Non-pigmented ciliary epithelial cell (primary cell): ENCODE measurements around the gene GHRH.

ENCODE experiments used
- DNase-seq: peaks from one replicate; pipeline ENCODE4 v3.0.0-alpha.2; 2010; ENCODE audit warnings: low read depth

Gene GHRH

DNA sequence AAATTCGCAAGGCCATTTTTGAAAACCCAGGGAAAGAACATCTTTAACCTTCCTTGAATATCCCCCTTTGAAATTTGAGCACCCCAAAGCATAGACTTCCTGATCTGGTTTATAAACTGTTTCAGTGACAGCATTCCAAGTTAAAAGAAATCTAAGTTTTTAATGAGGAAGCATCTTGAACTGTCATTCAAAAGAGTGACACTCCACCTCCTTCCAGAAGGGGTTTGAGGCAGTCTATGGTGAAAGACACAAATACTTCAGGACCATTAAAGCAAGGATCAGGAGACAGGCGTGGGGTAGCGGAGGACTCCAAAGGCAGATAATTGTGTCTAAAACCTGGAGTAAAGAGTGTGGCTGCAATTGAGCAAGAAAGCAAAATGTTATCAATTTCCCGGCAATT, 691 bp downstream of the GHRH start:
- no peak for DNase-seq

GRCh38 chr20:37259865-37260264, 1.7 kb downstream of the GHRH start:
- DNase-seq: no peak

DNA sequence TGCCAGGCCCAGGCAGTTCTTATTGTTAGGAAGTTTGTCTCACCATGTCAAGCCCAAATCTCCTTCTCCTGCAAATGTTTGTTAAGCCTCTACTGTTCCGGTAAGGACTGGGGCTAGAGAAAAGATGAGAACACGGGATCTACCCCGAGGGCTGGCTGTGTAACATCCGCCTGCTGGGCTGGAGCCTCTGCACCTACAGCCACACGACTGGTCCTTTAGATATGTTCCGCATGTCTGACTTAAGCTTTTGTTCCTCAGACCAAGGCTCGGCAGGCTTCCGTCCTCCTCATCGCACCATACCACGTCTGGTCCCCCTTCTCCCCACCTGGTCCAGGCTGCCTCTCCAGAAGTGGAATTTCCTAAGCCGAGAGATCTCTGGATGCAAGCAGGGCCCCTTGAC, 2.6 kb downstream of the GHRH start:
- no peak for DNase-seq

- no peak for DNase-seq
These were observed 3.6 kb downstream of the GHRH start for GRCh38 chr20:37257988-37258387.

DNA sequence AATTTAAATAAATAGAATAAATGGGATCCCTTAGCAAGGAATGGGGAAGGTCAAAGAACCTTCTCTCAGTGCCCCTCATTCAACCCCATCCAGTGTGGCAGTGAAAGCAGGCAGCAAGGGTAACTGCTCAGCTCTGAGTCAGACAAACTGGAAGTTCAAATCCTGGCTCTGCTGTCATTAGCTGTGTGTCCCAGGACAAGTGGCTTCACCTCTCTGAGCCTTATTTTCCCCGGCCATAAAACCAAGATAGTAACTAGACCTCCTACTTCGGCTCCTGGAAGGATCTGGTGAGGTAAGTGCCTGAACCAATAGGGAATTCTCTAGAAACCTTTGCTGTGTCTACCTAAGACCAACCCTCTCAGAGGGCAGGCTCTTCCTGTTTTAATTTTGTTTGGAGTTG, 4.1 kb downstream of the GHRH start:
- no peak for DNase-seq

DNA sequence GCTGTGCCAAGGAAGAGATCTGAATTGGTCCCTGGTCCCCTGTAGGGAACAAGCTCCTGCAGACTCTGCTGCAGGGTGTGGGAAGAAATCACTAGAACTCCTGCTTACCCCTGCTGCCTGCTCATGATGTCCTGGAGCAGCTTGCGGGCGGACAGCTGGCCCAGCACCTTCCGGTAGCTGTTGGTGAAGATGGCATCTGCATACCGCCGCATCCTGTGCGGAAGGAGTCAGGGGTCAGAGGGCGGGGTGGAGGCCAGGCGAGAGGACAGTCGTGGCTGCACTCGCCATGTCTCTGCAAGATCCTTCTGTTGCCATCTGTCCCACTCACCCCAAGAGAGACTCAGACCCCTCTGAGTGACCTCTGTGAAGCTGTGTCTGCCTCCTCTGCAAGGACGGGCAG, 5.3 kb downstream of the GHRH start:
- DNase-seq: no peak

- DNase-seq: no peak
These were observed 7.3 kb downstream of the GHRH start for GRCh38 chr20:37254114-37254878.

DNA sequence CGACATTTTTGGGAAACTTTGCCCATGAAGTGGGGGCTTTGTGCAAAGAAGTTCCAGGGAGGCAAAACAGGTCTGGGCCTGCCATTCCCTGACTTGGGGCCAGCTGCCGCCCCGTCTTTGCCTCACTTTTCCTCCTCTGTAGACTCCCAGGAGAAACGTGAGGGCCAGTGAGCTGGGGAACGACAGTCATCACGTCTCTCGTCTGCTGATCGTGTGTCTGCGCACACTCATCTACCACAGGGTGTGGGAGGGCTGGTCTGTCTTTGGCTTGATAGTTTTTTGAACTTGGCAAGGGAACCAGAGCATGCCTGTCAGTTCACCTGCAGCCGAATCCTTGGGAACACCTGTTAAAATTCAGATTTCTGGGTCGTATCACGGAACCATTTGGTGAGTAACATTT, 8.5 kb downstream of the GHRH start:
- DNase-seq: no peak

DNA sequence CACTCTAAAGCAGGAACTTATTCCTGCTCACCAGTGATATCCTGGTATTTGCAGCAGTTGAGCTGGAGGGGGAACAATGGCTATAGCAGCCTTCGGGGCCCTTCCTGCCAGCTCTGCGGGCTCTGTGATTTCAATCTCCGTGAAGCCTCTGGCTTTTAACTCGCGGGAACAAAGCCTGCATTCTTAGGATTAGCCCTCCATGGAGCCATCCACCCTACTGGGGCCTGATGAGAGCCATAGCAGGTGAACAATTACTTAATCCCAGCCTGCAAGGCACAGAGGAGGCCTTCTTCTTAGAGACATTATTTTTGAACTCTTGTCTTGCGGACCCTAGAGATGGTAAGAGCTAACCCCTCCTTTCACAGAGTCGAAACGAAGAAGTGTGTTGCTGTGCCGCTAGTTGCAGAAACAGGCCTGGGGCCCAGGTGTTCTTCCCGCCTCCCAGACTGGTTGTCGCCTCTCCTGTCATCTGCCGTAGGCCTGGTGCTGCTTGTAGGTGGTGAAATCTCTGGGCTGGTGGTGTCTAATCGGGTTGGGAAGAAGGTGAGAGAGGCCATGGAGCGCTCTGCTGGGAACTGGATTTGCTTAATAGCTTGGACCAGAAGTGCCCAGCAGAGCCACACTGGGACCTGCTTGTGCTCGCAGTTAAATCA, 9.7 kb downstream of the GHRH start:
- DNase-seq: no peak

GRCh38 chr20:37249304-37249703, 12.3 kb downstream of the GHRH start:
- DNase-seq: no peak

DNA sequence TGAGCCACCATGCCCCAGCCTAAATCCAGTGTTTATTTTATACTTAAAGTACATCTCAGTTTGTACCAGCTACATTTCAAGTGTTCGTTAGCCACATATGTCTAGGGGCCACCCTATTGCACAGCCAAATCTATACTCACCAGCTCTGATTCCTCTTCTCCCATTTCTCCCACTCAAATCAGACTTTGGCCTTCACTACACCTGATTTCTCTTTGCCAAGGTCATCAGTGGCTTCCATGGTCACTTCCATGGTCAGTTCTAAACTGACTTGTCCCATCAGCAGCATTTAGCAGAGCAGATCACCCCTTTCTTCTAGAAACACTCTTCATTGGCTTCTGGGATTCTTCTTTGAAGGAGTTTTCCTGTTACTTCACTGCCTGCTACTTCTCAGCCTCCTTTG, 14.1 kb downstream of the GHRH start:
- DNase-seq: no peak

DNA sequence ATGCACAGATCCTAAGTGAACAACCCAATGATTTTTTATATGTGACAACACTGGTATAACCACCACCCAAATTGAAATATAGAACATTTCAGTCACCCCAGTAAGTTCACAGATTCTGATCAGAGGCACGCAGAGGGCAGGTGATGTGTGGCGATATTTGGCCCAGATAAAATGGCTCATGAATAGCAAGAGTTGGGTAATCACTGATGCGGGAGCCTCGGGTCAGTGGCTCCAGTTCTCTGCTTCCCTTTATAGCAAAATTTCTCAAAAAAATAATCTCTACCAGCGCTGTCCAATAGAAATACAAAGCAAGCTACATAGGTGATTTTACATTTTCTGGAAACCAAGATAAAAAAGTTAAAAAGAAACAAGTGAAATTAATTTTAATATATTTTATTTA, 14.9 kb downstream of the GHRH start:
- DNase-seq: no peak

DNA sequence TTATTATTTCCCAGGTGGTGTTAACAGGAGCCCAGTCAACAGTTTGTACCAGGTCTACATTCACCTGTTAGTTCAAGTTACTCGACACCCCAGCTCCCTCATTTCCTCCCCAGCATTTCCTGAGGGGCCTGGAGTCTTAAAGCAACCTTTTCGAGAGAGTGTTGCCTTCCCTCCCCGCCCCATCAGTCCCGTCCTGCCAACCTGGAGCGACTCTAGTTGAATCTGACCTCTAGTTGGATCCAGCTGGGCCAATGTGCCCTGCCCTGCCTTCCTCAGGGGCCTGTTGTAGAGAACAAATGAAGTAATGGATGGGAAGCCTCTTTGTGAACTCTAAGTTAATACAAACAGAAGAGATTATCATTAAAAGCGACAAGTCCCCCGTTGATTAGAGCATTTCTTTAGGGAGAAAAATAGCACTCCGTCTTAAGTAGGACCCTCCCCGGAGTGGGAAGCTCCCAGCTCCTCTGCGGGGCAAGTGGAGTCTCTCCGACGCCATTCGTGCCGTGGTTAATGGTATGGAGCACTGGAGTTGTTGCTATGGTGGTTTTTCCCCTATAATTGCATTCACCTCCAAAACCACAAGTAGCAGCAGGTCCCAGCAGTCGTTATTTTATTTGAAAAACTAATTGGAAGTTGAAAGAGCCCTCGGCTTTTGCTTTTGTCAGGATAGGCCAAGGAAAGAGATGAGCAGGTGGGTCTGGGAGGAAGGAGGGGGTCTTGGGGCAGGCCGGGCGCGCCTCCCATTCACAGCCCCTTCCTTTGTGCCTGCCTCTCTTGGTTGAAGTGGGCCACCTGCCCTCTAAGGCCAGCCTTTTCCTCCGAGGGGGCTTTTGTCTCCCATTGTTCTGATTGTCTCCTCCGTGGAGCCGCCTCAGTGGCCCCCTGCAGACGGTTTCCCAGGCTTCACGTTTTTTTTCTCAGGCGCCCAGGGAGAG, 16.1 kb downstream of the GHRH start:
- no peak for DNase-seq

- DNase-seq: no peak
These were observed 17.0 kb downstream of the GHRH start for GRCh38 chr20:37244572-37244957.

- no peak for DNase-seq
These were observed 17.6 kb downstream of the GHRH start for GRCh38 chr20:37243937-37244571.

GRCh38 chr20:37243076-37243936, 18.3 kb downstream of the GHRH start:
- DNase-seq: no peak

DNA sequence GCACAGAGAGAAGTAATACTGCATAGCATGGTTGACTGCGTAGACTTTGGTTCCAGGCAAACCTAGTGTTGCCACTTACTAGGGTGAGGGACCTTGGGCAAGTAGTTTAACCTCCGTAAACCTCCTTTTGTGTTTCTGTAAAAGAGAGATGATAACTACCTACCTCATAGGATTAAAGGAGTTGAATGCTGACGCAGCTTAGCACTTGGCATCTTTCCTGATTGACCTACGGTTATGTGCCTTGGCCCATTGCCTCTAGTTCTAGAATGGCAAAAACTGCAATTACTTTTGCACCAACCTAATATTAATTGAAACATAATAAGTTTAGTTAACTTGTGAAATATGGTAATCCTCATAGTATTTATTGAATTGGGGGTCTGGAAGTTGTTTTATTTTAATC, 19.1 kb downstream of the GHRH start:
- DNase-seq: no peak

GRCh38 chr20:37240337-37241067, 21.1 kb downstream of the GHRH start:
- no peak for DNase-seq

DNA sequence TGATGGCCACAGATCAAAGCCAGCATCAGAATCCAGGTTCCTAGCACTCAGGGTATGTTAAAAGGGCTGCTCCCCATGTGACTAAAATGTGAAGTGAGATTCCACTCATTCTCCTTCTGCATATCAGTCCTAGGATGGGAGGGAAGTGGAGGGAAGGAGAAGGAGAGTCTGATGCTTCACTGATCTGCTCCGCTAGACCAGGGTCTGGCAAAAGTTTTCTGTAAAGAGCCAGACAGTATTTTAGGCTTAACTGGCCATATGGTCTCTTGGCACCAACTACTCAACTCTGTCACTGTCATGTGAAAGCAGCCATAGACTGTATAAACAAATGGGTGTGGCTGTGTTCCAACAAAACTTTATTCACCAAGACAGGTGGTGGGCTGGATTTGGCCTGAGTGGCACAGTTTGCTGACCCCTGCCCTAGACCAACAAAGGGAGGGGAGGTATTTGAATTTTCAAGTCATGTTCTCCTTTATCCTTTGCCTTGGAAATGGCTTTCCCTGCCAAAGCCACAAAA, 22.6 kb downstream of the GHRH start:
- no peak for DNase-seq

- DNase-seq: no peak
These were observed 23.2 kb downstream of the GHRH start for GRCh38 chr20:37238426-37238825.
